ENCODE data around the gene CEPT1.
A peak's percentile ranks its signal among the peaks of the same experiment; 100 is the strongest.

CEPT1 gene

GRCh38 chr1:111193712-111194480, 53.9 kb downstream of the CEPT1 start:
- no peak for DNase-seq

GRCh38 chr1:111195002-111195684, 55.1 kb downstream of the CEPT1 start:
- no peak for DNase-seq

- DNase-seq = no peak
Measured at GRCh38 chr1:111196213-111196612, 56.2 kb downstream of the CEPT1 start.

GRCh38 chr1:111197598-111198284, 57.7 kb downstream of the CEPT1 start:
- DNase-seq = no peak

GRCh38 chr1:111198836-111199235, 58.8 kb downstream of the CEPT1 start:
- no peak for DNase-seq

GRCh38 chr1:111199329-111199728, 59.3 kb downstream of the CEPT1 start:
- DNase-seq = no peak

- DNase-seq = no peak
Measured at GRCh38 chr1:111199881-111200801, 60.1 kb downstream of the CEPT1 start, which contains the start of gene DENND2D. Gene DENND2D, minus strand, starts transcription at chr1:111200646. Its CDS starts 187 bp downstream, at chr1:111200459.

- DNase-seq = no peak
Measured at GRCh38 chr1:111200802-111201161, 60.8 kb downstream of the CEPT1 start.

- DNase-seq = no peak
Measured at GRCh38 chr1:111201275-111202090, 61.5 kb downstream of the CEPT1 start.

GRCh38 chr1:111202366-111202706, 62.3 kb downstream of the CEPT1 start:
- DNase-seq = no peak

- DNase-seq = no peak
Measured at GRCh38 chr1:111202707-111203623, 62.9 kb downstream of the CEPT1 start.

GRCh38 chr1:111203681-111204200, 63.7 kb downstream of the CEPT1 start:
- peak; percentile 81 for DNase-seq

GRCh38 chr1:111204201-111204982, 64.4 kb downstream of the CEPT1 start:
- DNase-seq = peak; percentile 73

- DNase-seq = no peak
Measured at GRCh38 chr1:111204983-111205713, 65.1 kb downstream of the CEPT1 start.

- no peak for DNase-seq
Measured at GRCh38 chr1:111205714-111206050, 65.7 kb downstream of the CEPT1 start.

- DNase-seq = no peak
Measured at GRCh38 chr1:111208921-111209320, 68.9 kb downstream of the CEPT1 start.

- no peak for DNase-seq
Measured at GRCh38 chr1:111209622-111210021, 69.6 kb downstream of the CEPT1 start.

GRCh38 chr1:111211921-111212320, 71.9 kb downstream of the CEPT1 start:
- no peak for DNase-seq
